Mononuclear cell (primary cell): ENCODE measurements around the gene CDC26. TPM values are rescaled to one million over a fixed set of nuclear protein-coding genes. Genes with fewer than 3 reads are reported as not detected.
"Not testable (repeated sequence)": the region's sequence is repeated elsewhere in the genome, so short reads cannot be mapped to it uniquely, and the experiment has no call there.

Experiments
- H3K27me3 ChIP-seq: 2 replicates; pipeline ENCODE4 v1.6.0; 2011; ENCODE audit warnings: low read length, control low read depth; ENCODE audit not compliant: insufficient read depth
- H3K4me1 ChIP-seq: 2 replicates; pipeline ENCODE4 v1.5.1; 2011; ENCODE audit warnings: mild to moderate bottlenecking, low read length, control low read depth; ENCODE audit not compliant: insufficient read depth
- H3K4me3 ChIP-seq: 2 replicates; pipeline ENCODE4 v1.5.1; 2011; ENCODE audit warnings: mild to moderate bottlenecking, low read length, moderate library complexity
- H3K9me3 ChIP-seq: 2 replicates; pipeline ENCODE4 v1.5.1; 2011; ENCODE audit warnings: low read depth, mild to moderate bottlenecking, control low read depth, low read length
- total RNA-seq: library from RNA; depleted of rRNA; stranded (reverse); fragments of >200 nt; gene quantifications from one replicate; pipeline ENCODE4 v1.2.3, GENCODE V29; 2012

The CDC26 gene
- total RNA-seq, 1 donor: 13.2 TPM

DNA sequence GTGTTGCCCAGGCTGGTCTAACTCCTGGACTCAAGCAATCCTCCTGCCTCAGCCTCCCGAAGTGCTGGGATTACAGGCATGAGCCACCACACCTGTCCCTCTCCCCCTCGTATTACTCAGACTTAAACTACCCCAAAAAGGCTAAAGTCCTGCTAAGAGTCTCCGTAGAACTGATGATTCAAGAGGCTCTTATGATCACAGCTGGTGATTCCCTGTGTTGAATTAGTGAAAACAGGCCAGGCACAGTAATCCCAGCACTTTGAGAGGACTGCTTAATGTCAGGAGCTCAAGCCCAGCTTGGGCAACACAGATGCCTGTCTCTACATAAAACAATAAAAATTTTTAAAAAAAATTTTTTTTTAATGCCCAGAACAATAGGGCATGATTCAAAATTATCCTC lies 9.2 kb downstream of the CDC26 start:
- Histone ChIP-seq H3K4me1 (no peaks in the 10 kb centered on the region), H3K9me3 (no peaks in the 10 kb centered on the region), H3K27me3 (no peaks in the 10 kb centered on the region), H3K4me3 (no peak overlapping the region)

DNA sequence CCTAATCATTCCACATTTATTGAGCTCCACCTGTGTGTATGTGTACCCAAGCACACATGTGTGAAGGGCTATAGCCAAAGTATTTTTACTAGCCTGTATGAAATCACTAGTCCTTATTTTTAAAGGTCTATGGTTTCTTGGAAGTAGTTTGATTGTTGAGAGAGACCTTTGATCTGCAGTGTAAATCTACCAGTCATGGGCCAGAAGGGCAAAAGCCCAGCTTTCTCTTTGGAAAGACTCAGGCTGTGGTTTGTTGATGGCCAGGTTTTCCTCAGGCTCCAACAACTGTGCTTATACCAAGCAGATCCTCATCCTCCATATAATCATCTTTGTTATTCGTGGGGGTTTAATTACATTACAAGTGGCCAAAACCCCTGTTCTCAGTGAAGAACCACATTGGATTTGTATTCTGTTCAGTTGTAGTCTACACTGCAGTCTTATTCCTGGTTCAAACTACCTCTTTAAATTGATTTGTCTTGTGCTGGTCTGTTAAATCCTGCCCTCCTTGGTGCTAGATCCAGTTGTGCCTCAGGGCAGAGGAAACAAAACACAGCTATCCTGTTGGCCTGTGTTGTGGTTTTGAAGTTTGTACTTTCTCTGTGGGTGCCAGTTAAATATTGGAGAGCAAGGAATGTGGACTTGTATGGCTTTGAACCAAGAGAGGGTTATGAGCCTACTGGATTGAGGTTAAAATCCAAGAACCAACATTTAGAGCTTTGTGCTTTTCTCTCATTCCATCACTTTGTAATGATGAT lies 13.3 kb downstream of the CDC26 start:
- Histone ChIP-seq H3K4me3 (no peak overlapping the region), H3K4me1 (no peaks in the 10 kb centered on the region), H3K9me3 (no peaks in the 10 kb centered on the region), H3K27me3 (no peaks in the 10 kb centered on the region)

DNA sequence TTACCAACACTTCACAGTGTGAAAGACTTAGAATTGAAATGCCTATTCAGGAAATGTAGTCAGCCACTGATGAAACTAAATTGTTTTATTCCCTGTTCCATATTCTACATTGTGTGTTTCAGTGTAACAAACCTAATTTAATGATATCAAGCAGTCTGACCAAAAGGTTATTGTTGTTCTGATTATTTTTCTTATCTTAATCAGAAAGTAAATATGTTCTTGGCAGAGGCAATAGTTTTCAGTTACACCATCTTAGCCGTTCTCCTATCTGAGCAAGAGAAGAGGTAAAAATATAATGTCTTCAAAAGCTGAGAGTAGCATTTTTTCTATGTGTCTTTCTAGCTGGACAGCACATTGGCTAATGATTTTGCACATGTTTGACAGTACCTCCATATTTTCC lies 17.1 kb downstream of the CDC26 start:
- H3K9me3 ChIP-seq: no peaks in the 10 kb centered on the region
- no peak overlapping the region for H3K4me3 ChIP-seq
- no peaks in the 10 kb centered on the region for H3K27me3 ChIP-seq
- peaks cover 13% of the 10 kb centered on the region for H3K4me1 ChIP-seq

DNA sequence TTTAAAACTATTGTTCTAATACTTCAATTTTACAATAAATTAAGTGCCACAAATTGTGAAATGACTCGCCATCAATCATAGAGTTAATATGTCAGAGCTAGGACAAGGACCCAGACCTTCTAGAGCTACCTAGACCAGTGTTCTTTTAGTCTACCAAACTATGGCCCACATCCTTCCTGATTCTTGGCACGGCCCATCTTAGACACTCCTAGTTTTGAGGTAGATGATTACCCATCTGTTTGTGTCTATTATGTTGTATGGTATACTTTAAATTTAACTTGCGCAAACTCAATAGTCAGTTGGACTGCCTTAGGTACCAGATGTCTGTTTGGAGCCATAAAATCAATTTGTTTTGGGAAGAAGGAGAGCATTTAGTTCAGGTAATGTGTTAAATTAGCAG lies 17.5 kb downstream of the CDC26 start:
- H3K9me3 ChIP-seq: no peaks in the 10 kb centered on the region
- no peak overlapping the region for H3K4me3 ChIP-seq
- no peaks in the 10 kb centered on the region for H3K27me3 ChIP-seq
- peaks cover 13% of the 10 kb centered on the region for H3K4me1 ChIP-seq

DNA sequence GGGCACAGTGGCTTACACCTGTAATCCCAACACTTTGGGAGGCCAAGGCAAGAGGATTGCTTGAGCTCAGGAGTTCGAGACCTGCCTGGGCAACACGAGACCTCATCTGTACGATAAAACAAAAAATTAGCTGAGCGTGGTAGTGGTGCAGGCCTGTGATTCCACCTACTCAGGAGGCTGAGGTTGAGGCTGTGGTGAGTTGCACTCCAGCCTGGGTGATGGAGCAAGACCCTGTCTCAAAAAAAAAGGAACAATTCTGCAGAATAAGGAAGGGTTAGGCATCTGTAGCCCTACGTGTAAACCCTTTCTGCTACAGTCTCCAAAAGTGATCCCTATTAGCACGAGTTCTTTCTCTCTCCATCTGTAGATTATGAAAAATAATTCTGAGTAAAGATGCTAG lies 19.9 kb downstream of the CDC26 start:
- Histone ChIP-seq H3K4me1 (peaks cover 13% of the 10 kb centered on the region), H3K9me3 (no peaks in the 10 kb centered on the region), H3K4me3 (no peak overlapping the region), H3K27me3 (no peaks in the 10 kb centered on the region)

DNA sequence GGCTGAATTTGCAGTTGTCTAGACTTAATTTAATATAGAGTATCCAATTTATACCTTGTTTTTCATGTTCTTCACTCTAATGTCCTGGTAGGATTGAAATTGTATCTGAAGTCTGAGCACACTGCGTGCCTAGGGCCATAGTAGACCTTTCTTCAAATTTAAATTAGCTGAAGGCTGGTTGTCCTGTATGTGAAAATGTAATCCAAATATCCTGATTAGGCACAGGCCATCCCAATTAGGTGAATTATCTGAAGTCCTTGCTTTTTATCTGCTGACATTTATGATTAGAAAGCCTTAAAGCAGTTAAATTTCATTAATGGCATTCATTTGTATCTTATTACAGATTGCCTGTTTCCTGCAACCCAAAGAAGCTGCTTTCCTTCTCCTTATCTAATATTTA lies 20.4 kb downstream of the CDC26 start:
- H3K27me3 ChIP-seq: no peaks in the 10 kb centered on the region
- no peak overlapping the region for H3K4me3 ChIP-seq
- no peaks in the 10 kb centered on the region for H3K9me3 ChIP-seq
- peaks cover 13% of the 10 kb centered on the region for H3K4me1 ChIP-seq

DNA sequence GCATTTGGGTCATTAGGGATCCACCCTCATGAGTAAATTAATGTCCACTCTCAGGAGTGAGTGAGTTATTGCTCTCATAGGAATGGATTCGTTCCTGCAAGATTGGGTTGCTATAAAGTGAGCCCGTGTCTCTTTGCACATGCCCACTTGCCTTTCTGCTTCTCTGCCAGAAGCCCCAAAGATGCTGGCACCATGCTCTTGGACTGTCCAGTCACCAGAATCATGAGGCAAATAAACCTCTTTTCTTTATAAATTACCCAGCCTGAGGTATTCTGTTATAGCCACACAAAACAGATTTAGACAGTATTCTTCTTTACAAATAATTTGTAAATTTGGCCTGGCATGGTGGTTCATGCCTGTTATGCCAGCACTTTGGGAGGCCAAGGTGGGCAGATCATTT lies 24.6 kb downstream of the CDC26 start:
- Histone ChIP-seq H3K4me3 (no peak overlapping the region), H3K9me3 (no peaks in the 10 kb centered on the region), H3K4me1 (peaks cover 10% of the 10 kb centered on the region), H3K27me3 (no peaks in the 10 kb centered on the region)

DNA sequence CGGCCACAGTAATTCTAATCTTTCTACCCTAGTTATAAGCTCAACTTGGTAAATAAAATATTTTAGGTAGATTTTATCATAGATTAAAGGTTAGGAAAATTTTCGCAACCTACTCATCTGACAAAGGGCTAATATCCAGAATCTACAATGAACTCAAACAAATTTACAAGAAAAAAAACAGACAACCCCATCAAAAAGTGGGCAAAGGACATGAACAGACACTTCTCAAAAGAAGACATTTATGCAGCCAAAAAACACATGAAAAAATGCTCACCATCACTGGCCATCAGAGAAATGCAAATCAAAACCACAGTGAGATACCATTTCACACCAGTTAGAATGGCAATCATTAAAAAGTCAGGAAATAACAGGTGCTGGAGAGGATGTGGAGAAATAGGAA lies 25.7 kb downstream of the CDC26 start:
- not testable (repeated sequence) for H3K4me3 ChIP-seq, H3K9me3 ChIP-seq, H3K4me1 ChIP-seq, H3K27me3 ChIP-seq

DNA sequence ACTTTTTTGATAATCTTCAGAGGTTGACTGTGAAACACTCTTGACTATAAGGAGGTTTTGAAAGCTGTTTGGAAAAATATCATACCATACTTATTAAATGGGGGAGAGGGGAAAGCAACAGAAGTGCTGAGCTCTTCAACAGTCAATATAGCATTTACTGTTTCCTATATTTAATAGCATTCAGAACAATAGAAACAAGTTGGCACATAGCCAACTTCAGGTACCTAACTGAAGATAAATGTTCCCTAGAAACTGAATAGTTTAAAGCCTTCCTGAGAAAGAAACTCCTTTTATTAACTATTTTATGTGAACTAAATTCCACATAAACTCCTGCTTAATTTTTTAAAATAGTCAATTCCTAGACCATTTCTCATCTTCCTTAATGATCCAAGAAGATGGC lies 27.7 kb downstream of the CDC26 start:
- Histone ChIP-seq H3K27me3 (no peaks in the 10 kb centered on the region), H3K4me1 (no peaks in the 10 kb centered on the region), H3K9me3 (no peaks in the 10 kb centered on the region), H3K4me3 (no peak overlapping the region)

DNA sequence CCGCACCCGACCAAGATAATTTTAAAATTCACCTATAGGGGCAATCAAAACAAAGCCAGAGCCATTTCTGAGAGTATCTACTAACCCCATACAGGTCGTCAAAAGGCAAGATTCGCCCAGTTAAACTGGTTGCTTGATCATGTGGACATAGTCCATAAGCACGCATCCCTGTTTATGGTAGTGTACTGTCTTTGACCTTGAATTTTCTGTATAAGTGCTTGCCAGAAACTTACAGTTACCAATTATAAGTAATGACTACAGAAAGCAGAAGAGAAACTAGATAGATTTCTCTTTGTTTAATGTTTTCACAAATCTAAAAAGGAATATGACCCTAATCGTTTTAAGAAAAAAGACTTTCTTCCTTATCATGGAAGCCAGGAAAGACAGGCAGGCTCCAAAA lies 28.4 kb downstream of the CDC26 start:
- Histone ChIP-seq H3K27me3 (no peaks in the 10 kb centered on the region), H3K4me1 (no peaks in the 10 kb centered on the region), H3K9me3 (no peaks in the 10 kb centered on the region), H3K4me3 (no peak overlapping the region)

DNA sequence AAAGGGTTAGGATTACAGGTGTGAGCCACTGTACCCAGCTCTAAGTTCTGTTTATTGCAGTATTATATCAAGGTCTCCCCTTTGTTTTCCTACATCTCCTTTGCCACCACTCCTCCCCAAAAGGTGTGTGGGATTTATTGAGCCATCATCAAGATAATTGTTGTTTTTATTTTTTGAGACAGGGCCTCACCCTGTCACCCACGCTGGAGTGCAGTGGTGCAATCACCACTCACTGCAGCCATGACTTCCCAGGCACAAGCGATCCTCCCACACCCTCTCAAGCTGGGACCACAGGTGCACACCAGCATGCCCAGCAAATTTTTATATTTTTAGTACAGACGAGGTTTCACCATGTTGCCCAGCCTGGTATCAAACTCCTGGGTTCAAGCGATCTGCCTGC lies 29.5 kb downstream of the CDC26 start:
- H3K27me3 ChIP-seq: no peaks in the 10 kb centered on the region
- no peaks in the 10 kb centered on the region for H3K9me3 ChIP-seq
- H3K4me3 ChIP-seq: no peak overlapping the region
- H3K4me1 ChIP-seq: no peaks in the 10 kb centered on the region

DNA sequence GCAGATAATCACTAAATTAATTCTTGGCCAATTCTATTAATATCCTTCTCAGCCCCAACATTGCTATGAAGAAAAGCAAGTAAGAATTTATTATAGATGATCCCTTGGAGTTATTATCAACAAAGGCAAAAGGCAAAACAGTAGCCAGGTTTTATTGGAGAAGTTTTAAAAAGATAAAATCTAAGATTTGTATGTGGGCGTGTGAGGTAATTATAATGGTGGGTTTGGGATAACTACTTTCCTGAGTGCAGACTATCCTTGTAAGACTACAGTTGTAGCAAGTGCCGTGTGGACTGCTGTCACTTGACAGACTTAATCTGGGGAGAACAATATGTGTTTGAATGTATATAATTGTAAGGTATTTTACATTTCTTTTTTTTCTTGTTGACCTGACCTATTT lies 30.8 kb downstream of the CDC26 start:
- Histone ChIP-seq H3K9me3 (no peaks in the 10 kb centered on the region), H3K4me1 (no peaks in the 10 kb centered on the region), H3K27me3 (no peaks in the 10 kb centered on the region), H3K4me3 (no peak overlapping the region)

DNA sequence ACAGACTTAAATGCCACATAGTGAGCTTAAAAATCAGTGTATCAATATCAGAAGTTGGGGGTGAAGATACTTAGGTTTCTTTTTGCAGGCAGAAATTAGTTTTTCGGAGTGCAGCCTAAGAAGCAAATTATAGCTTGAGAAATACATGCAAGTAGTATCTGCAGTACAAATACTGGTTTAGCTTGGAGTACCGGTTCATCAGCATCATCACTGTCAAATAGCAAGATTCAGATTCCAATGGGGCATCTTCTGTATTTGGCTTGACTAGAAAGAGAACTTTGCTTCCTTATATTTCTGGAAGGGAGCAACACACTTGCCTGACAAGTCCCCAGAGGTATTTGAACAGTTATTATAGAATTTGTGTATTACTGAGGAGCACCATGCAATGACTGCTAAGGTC lies 34.2 kb downstream of the CDC26 start:
- Histone ChIP-seq H3K4me3 (no peak overlapping the region), H3K27me3 (no peaks in the 10 kb centered on the region), H3K4me1 (peaks cover under 1% of the 10 kb centered on the region), H3K9me3 (no peaks in the 10 kb centered on the region)

DNA sequence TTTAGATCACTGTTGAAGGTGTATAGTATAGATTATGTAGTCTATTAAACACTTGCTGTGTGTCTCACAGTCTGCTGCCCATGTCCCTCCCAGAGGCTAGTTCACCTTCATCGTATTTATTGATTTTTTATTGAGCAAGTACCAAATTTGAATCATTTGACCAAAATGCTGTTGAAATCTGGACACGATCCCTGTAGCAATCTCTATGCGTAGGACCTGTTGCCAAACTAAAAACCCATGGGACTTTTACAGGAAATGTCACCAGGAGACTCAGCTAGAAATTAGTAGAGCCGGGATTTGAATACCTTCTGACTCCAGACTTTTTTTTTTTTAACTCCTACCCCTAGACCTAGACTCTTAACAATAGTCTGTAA lies 36.5 kb downstream of the CDC26 start:
- H3K4me3 ChIP-seq: no peak overlapping the region
- no peaks in the 10 kb centered on the region for H3K27me3 ChIP-seq
- no peaks in the 10 kb centered on the region for H3K9me3 ChIP-seq
- peaks cover 15% of the 10 kb centered on the region for H3K4me1 ChIP-seq

DNA sequence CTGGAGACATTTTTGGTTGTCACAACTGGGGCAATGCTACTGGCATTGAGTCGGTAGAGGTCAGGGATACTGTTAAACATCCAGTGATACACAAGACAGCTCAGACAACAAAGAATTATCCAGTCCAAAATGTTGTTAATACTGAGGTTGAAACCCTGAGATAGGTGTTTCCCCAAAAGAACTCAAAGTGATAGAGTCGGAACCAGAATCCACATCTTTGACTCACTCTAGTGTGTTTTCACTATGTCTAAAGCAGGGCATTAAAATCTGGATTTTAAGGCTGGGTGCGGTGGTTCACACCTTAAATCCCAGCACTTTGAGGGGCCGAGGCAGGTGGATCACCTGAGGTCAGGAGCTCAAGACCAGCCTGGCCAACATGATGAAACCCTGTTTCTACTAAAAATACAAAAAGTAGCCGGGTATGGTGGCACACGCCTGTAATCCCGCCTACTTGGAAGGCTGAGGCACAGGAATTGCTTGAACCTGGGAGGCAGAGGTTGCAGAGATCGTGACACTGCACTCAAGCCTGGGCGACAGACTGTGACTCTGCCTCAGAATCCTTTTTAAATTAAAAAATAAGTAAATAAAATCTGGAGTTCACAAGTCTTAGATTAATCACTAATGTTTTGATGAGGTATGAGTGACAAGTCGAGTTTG lies 37.0 kb downstream of the CDC26 start:
- Histone ChIP-seq H3K9me3 (no peaks in the 10 kb centered on the region), H3K4me1 (peaks cover 19% of the 10 kb centered on the region), H3K27me3 (no peaks in the 10 kb centered on the region), H3K4me3 (no peak overlapping the region)

DNA sequence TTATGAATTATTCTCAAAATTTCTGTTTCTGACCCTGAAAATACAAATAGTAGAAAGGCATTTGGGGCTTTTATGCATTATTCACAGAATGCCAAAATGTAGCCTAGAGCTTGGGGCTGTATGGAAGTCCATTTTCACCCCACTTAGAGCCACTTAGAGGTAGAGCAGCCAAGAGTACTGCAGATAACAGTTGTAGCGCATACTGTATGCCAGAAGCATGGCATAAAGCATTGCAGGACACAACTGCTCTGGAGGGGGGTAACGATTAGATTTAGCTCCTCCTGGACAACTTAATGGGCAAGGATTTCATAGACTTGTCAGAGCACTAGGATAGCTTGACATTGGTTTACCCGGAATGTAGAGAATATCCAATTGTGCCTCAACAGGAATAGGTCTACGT lies 38.3 kb downstream of the CDC26 start:
- Histone ChIP-seq H3K4me3 (no peak overlapping the region), H3K4me1 (peaks cover 29% of the 10 kb centered on the region), H3K27me3 (no peaks in the 10 kb centered on the region), H3K9me3 (no peaks in the 10 kb centered on the region)
